Jurkat, Clone E6-1 (cell line): Measurements from ENCODE around the gene TBP.
A peak's percentile ranks its signal among the peaks of the same experiment; 100 is the strongest.

Experiments used
- DNase-seq: peaks from one replicate; pipeline ENCODE4 v3.0.0-alpha.2; 2011; ENCODE audit warnings: low read depth, low spot score
- H3K4me3 ChIP-seq: 2 replicates; pipeline ENCODE4 v1.5.1; 2011; ENCODE audit warnings: mild to moderate bottlenecking, low read length, control low read depth, moderate library complexity

Gene TBP

DNA sequence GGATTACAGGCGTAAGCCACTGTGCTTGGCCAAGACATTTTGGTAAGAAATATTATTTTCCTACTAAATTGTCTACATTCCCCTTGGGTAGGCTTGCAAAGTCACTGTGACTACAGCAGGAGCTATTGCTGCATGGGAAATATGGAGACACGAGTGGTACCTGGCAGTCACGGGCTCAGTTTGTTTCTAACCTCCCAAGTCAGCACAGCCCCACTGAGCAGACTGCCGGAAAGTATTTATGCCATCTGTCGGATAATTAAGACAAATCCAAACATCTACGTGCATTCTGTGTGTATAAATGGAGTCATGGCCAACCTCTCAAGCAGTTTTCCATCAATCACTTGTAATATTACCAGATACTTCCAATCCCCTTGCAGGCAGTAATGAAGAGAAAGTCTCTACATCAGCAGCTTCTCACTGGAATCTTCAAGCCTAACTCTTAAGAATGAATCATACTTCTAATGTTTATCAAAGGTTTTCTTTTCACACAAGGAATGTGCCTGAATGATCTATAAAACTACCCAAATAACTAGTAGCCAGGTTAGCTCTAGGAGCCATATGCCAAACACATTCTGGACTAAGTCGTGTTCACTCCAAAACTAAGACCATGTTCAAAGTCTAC is 21.2 kb upstream of the TBP start:
- H3K4me3 ChIP-seq: no peak overlapping the region
- no peak for DNase-seq

DNA sequence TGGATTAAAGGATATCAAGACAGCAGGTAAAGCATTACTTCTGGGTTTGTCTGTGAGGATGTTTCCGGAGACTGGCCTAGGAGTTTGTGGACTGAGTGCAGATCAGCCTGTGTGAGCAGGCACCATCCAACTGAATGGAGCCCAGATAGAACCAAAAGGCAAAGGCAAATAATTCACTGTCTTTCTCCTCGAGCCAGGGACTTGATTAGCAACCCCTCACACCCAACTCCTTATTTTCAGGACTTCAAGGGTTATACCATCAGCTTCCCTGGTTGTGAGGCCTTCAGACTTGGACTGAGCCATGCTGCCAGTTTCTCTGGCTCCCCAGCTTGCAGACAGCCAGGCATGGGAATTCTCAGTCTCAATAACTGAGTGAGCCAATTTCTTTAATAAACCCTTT is 20.4 kb upstream of the TBP start:
- no peak for DNase-seq
- H3K4me3 ChIP-seq: no peak overlapping the region

DNA sequence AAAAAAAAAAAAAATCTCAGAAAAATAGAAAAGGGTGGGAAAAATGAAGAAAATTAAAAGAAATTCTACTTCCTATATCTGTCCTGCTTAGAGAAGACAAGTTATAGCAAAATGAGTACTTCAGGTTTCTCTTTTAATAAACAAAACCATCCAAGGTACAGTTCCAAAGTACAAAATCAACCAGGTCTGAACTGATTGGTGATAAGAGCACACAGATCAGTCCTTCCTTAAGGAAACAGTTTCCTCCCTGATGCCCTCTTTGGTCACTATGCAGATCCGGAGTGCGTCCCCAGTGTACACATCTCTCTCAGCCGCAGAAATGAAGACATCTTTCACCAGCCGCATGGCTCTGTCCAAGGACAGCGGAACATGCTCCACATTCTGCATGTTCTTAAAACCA is 19.2 kb upstream of the TBP start:
- H3K4me3 ChIP-seq: no peak overlapping the region

DNA sequence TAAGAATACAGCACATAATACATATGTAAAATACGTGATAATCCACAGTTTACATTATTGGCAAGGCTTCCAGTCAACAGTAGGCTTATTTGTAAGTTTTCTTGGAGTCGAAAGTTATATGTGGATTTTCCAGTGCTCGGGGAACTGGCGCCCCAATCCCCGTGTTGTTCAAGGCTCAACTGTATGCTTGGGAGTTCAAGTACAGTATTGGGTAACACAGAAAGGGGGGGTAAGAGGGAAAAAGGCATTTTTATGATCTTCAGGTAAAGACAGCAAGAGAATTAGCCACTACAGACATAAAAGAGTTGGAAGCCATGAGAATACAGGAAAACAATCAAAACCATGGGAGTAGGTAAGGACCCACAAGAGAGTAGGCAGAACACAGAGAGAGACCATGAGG is 17.5 kb upstream of the TBP start:
- no peak for DNase-seq
- H3K4me3 ChIP-seq: no peak overlapping the region

More for the DNA sequence above, 19.2 kb upstream of the TBP start:
- no peak for DNase-seq

DNA sequence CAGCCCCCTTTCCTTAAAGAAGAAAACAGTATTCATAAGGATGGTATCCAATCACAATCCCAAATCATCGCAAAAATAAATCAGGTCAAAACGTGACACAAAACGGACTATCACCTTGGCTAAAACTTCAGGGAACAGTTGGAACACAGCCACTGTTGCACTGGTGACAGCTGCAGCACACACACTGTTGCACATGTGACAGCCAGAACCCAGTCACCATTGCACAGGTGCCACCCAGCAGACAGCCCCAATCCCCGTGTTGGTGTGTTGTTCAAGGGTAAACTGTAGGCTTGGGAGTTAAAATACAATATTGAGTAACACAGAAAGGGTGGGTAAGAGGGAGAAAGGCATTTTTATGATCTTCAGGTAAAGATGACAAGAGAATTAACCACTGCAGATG is 16.8 kb upstream of the TBP start:
- no peak for DNase-seq
- H3K4me3 ChIP-seq: no peak overlapping the region

DNA sequence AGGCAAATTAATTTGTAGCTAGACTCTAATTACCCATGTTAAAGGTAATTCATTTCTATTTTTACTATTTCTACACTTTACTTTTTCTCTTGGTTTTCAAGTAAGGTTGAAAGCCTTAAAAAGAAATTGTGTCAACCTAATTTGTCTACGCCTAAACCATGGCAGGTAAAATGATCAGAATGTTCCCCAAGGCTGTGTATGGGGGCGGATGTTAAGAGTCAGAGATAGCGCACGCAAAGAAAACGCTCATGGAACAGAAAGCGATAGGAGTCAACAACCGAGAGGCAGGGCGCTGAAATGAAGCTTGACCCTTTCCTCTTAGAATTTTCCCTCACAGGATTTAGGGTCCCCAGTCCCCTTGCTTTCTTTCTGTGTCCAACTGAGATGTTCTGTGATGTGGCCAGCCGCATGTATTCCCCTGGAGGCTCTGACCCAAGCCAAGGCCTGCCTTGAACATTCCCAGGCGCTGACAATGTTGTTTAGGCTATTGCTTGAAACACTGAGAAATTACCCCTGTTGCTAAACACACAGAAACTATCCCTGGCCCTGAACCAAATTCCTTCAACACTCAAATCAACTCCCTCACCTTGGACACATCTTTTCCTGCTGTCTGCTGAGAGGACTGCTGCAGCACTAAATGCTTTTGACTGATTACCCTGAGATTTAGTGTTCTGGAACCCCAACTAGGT is 12.0 kb upstream of the TBP start:
- no peak for DNase-seq
- no peak overlapping the region for H3K4me3 ChIP-seq

DNA sequence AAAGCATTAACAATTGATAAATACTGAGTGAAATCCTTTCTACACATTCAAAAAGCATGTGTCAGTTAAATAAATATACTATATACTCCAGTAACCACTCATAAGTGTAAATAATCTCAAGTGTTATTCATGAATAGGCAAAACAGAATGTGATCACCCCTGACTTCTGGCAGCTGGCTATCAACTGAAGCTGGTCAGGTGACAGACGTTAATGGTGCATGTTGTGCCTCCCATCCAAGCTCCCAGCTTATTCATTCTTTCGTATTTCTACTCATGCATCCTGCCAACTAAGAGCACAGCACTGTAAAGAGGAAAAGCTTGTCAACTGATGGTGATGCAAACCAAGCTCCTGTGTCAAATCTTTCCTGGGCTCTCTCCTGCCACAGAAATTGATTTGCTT is 8.8 kb upstream of the TBP start:
- no peak for DNase-seq
- no peak overlapping the region for H3K4me3 ChIP-seq

DNA sequence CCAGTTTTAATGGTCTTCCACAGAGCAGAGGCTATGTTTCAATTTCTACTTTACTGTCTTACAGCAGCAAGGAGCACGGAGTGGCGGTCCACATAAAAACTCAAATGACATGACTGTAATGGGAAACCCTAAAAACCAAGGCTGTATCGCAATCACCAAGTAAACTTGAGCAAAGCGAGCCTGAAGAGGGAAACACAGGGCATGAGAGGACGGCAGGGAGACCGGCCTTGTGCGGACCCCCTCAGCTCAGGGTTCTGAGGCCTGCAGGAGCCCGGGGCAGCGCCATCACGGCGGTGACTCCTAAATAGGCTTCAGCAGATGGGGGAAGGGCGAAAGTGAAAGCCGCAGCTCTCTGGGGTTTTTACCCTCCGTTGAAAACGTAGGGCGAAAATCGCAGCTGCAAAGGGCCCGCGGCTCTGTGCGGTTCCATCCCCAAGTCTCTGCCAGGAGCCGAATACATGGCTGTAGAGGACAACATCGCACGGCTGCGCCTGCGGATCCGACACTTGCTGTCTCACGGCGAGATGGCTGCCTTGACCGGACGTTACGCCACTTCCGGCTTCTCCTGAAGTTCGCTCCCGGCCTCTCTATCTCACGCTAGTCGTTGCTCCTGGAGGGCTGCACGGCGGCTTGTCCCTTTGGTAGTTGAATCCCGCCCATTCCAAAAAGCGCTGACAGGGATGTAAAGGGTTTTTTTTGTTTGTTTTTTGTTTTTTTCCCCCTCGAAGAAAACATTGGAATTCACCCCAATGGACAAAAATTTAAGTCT is 1.2 kb upstream of the TBP start, which contains the start of gene PSMB1:
Gene PSMB1, minus strand, starts transcription at position 543 of the 769 bp plus-strand sequence. Its CDS starts 65 bp downstream, at position 478.
- peak within 1 kb of the TSS; percentile 96 for H3K4me3 ChIP-seq
- DNase-seq: peak; percentile 83

DNA sequence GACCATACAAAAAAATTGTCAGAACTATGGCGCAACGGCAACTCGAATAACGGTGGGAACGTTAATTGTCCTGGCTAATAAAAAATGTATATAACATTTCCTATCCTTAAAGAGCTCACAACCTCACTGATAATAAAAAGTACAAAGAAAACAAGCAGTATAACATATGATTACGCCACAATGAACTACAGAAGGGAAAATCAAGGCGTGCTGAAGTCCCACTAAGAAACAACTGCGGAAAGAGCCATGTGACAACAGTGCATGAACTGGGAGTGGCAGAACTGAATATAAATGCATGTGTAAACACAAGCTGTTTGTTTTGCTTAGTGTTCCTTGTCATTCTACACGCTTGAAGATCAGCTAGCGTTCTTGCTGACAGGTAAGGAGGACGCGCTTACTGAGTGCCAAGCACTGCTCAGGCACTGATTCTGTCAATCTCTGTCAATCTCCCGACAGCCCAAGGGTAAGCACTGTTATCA is 596 bp upstream of the TBP start:
- peak overlapping the region; percentile 96 for H3K4me3 ChIP-seq
- DNase-seq: no peak

DNA sequence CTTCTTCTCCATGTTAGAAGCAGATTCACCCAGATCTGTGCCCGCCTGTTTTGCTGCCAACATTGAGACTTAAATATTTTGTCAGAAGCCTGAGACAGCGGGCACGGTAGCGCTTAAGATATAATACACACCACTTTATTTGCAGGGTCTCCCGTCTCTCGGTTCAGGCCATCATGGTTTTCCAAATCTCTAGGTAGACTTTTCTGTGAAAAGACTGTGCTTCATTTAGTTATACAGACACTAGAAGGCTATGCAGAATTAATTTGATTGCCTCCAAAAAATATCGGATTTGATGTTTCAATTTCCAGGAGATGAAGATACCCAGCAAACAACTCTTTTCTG is 598 bp downstream of the TBP start:
- DNase-seq: no peak

DNA sequence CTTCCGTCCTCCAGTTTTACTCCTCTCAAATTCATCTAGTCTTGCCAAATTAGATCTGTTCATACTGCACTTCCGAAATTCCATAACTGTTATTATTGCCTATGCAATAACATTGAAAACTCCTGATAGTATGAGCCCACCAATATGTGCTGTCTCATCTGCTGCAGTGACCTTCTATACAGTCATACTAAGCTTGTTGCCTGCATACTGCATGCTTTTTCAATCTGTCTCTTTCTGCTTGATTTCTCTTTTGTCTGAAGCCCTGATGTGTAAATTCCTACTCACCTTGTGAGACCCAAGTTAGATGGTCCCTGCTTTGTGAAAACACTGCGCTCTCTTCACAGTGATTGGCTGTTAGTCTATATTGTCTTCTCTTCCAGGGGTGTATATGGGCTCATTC is 1.1 kb downstream of the TBP start:
- DNase-seq: no peak
- peak overlapping the region; percentile 96 for H3K4me3 ChIP-seq

More for the DNA sequence above, 598 bp downstream of the TBP start:
- H3K4me3 ChIP-seq: peak overlapping the region; percentile 96

DNA sequence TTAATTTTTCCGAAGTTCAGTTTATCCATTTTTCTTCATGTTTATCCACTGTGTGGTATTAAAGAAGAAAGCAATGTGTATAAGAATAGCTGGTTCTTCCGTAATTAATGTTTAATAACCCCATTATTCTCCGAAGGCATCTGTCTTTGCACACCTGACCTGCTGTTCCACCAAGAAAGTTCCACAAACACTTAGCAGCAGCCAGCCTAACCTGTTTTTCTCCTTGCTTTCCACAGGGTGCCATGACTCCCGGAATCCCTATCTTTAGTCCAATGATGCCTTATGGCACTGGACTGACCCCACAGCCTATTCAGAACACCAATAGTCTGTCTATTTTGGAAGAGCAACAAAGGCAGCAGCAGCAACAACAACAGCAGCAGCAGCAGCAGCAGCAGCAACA is 7.4 kb downstream of the TBP start:
- no peak for DNase-seq
- H3K4me3 ChIP-seq: no peak overlapping the region

DNA sequence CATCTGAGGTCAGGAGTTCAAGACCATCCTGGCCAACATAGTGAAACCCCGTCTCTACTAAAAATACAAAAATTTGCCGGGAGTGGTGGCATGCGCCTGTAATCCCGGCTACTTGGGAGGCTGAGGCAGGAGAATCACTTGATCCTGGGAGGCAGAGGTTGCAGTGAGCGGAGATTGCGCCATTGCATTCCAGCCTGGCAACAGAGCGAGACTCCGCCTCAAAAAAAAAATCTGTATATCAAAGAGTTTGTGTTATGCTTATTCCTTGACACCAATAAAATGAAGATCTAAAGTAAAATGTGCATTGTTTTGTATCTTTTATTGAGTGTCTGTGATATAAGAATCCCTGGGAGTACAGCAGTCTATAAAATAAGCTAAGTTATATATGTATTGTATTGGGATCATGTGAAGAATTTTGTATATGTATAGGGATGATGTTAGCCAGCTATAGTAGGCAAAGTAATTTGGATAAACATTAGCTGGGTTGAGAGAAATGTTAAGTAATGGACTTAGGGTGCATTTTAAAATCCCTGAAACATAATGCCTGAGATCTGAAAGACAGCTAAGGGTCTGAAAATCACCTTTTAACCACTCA is 10.9 kb downstream of the TBP start:
- H3K4me3 ChIP-seq: no peak overlapping the region
- DNase-seq: no peak

DNA sequence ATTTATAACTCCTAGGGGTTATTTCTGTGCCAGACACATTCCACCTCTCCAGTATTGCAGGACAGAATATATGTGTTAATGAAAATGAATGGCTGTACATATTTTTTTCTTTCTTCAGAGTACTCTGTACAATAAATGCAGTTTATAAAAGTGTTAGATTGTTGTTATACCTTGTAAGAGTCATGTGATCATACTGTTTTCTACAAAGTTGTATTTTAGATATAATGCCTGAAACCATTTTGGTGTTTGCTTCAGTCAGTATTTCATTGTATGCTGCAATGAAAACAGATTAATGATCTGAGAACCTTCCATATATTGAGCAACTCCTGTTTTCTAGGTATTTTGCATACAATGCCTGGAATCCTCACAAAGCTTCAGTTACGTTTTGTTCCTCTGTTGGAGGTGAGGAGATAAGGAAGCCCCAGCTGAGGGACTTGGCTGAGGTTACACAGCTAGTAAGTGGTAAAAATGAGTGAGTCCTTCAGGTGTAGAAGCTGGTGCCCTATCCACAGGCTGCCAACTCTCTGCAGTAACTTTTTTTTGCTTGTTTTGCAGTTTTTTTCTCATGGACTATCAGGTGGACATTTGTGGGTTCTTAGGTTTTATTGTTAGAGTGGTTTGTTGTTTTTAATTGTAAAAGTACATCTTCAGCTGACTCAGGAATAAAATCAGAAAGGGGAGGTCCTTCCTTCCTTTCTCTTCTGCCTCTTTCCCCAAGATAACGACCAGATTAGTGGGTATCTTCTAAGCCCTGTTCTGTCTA is 18.7 kb downstream of the TBP start:
- no peak for DNase-seq
- no peak overlapping the region for H3K4me3 ChIP-seq

DNA sequence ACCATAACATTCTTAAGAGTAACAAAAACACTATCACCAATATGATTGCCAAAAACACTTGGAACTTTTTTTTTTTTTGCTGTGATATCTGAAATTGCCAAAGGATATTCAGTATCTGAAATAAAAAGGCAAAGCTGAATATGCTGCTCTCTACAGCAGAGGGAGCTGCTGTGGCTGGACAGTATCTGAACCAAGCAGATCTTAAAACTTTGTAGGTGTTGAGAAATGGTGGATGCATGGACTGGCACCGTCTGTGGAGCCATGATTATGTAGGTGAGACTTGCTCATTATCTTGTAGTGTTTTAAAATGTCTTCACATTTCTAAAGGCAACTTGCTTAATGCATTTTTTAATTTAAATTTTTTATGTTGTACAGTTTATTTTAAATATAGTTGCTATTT is 21.1 kb downstream of the TBP start:
- no peak for DNase-seq
- no peak overlapping the region for H3K4me3 ChIP-seq

DNA sequence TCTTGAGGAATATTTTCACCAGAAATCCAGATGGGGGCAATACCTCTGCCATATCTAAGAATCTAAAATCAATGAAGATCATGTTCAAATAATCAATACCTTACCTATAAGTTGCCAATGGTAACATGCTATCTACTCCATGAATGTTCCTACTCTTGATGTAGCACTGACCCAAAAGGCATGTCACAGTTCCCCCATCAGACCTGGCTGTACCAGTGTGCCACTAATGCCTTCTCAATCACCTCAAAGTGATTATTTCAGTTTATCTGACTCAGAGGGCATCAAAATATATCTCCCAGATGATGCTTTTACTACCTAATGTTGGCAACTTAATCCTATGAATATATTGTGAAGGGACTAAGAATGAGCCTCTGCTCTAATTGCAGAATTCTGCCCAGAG is 24.7 kb downstream of the TBP start:
- no peak for DNase-seq

DNA sequence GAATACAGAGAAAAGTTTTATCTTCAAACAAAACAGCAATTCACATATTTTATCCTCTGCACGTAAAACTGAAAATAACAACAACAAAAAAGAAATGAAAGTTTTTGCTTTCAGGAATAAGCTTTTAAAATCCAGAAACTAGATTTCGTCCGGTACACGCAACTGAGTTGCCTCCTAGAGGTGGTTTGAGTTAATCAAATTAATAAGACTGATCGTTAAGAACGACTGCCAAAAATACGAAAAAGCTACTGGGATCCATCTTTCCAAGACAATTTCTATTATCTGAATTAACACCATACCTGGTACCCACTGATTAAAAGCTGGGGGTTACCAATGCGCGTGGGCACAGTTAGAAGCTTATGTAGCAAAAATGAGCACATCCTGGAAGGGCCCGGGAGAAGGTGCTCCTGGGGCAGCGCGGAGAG is 29.6 kb downstream of the TBP start:
- DNase-seq: peak; percentile 24
- H3K4me3 ChIP-seq: peak overlapping the region; percentile 74

More for the DNA sequence above, 24.7 kb downstream of the TBP start:
- H3K4me3 ChIP-seq: no peak overlapping the region

DNA sequence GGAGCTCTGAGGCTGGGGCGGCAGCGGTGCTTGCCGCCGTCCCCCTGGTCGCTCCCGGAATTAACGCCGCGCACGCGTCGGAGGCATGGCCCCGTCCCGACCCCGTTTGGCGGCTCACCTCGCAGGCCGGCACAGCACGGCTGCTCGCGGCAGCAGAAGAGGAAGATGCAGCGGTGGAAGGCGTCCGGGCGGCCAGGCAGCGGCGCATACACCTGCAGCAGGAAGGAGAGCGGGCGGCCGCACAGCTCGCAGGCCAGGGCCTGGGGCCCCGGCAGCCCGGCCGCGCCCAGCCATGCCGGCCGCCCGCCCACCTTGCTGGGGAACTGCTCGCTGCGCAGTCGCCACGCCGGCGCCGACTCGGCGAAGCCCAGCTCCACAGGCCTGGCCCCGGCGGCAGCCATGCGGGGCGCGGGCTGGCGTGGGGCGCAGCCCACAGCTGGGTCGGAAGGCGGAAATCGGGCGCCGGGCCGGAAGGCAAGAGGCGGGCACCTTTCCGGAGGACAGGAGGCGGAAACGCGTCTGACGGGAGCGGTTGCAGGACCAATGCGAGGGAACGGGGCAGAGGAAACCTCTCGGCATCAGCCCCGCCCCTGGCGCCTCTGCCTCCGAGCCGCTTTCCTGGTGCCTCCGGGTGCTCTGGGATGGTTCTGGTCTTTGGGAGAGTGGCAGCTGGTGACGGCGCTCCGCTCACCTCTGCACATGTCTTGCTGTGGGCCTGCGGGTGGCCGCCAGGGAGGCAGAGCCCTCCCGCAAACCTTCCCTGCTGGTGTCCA is 30.2 kb downstream of the TBP start, which contains the start of gene PDCD2:
Gene PDCD2, minus strand, starts transcription at position 457 of the 773 bp plus-strand sequence. Its CDS starts 56 bp downstream, at position 401.
- DNase-seq: peak; percentile 88
- peak within 1 kb of the TSS; percentile 74 for H3K4me3 ChIP-seq
